GM18517 (cell line): ENCODE measurements around the gene RREB1.
"Not testable (repeated sequence)": the region's sequence is repeated elsewhere in the genome, so short reads cannot be mapped to it uniquely, and the experiment has no call there.

Experiments used
- ATAC-seq: cut with Tn5 transposase; IDR thresholded peaks from one replicate; pipeline ENCODE4 v1.9.1; 2021; ENCODE audit warnings: mild to moderate bottlenecking, moderate library complexity; ENCODE audit not compliant: unreplicated experiment

RREB1 gene

GRCh38 chr6:7260291-7261031 lies 152.7 kb downstream of the RREB1 start:
- ATAC-seq, result peak; percentile 5

GRCh38 chr6:7261032-7261841 lies 153.5 kb downstream of the RREB1 start:
- peak; percentile 54 for ATAC-seq

- ATAC-seq, result no peak
Measured at GRCh38 chr6:7261852-7262461, 154.2 kb downstream of the RREB1 start.

- no peak for ATAC-seq
Measured at GRCh38 chr6:7262746-7263518, 155.2 kb downstream of the RREB1 start.

- ATAC-seq, result not testable (repeated sequence)
Measured at GRCh38 chr6:7263519-7263805, 155.7 kb downstream of the RREB1 start.

GRCh38 chr6:7264041-7264440 lies 156.3 kb downstream of the RREB1 start:
- ATAC-seq, result no peak

- no peak for ATAC-seq
Measured at GRCh38 chr6:7264686-7265384, 157.1 kb downstream of the RREB1 start.

DNA sequence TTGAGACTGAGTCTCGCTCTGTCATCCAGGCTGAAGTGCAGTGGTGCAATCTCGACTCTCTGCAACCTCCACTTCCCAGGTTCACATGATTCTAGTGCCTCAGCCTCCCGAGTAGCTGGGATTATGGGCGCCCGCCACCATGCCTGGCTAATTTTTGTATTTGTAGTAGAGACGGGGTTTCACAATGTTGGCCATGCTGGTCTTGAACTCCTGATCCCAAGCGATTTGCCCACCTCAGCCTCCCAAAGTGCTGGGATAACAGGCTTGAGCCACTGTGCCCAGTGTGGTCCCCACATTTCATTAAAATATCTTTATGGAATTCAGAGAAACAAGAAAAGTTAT lies 157.6 kb downstream of the RREB1 start:
- ATAC-seq, result not testable (repeated sequence)

DNA sequence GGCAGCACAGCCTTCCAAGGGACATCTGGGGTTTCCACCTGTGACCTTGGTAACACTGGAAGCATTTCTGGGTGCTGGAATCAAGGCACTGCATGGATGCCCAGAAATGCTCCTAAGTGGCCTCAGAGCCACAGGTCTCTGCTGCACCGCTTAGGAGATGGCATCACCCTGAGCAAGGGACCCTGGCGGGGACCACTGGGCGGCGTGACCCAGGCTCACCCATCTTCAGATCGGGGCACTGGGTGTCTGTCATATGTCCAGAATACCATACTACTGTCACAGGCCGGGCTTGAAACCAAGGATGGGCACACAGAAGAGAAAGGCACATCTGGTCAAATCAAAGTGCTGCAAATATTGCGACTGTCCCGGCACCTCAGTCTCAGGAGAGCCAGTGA lies 159.3 kb downstream of the RREB1 start:
- no peak for ATAC-seq

DNA sequence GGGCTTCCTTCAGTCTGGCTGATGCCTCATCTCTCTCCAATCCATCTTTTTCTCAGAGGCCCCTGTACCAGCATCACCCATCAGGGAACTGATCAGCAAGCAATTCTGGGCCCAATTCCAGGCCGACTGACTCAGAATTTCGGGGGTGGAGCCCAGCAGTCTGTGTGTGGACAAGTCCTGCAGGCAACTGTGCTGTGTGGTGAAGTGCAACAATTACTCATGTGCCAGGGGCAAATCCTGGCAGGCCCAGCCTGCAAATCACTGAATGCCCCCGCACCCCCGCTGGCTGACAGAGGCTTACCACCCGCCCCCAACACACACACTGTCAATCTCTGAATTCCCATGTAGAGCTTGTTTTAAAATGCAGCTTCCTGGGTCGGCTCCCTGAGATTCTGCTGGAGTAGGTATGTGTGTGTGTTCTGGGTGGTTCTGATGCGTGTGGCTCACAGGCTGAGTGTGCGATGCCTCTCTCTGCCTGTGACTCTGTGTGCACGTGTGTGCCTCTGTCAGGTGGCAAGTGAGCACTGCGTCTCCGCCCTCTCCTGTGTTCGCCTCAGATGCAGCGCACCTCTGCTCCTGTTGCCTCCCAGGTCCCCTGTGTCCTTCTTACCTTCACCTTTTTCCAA lies 159.8 kb downstream of the RREB1 start:
- no peak for ATAC-seq

- no peak for ATAC-seq
Measured at GRCh38 chr6:7268362-7268761, 160.6 kb downstream of the RREB1 start.

DNA sequence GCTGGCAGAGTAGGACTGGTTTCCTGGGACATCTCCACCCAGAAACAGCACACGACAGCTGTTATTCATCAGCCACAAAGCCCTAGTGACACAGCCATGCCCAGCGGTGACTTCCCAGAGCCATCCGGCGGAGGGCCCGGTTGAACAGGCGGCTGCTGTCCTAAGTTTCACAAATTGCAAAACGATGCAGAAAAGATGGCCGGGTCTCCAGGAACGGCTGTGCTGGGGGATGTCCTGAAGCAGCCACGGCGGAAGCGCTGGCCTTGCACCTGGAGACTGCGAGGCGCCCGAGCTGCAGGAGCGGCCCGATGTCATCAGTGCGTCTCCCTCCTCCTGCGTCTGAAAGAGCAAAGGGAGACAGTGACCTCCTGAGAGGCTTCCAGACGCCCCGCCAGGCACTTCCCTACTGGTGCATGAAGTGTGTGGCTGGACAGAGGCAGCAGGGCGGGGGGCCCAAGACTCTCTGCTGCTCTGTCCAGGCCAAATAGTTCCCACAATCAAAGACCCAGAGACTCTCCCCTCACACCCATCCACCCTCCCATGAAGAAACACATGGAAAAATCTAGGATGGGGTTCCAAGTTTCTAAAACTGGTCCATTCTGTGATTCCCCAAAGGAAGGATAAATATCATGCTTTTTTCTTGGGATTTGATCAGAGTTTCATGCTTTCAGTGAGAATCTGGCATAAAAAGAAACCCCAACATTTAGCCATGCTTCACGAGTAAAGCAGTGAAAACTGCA lies 161.2 kb downstream of the RREB1 start:
- no peak for ATAC-seq

GRCh38 chr6:7269816-7270215 lies 162.1 kb downstream of the RREB1 start:
- ATAC-seq, result no peak

DNA sequence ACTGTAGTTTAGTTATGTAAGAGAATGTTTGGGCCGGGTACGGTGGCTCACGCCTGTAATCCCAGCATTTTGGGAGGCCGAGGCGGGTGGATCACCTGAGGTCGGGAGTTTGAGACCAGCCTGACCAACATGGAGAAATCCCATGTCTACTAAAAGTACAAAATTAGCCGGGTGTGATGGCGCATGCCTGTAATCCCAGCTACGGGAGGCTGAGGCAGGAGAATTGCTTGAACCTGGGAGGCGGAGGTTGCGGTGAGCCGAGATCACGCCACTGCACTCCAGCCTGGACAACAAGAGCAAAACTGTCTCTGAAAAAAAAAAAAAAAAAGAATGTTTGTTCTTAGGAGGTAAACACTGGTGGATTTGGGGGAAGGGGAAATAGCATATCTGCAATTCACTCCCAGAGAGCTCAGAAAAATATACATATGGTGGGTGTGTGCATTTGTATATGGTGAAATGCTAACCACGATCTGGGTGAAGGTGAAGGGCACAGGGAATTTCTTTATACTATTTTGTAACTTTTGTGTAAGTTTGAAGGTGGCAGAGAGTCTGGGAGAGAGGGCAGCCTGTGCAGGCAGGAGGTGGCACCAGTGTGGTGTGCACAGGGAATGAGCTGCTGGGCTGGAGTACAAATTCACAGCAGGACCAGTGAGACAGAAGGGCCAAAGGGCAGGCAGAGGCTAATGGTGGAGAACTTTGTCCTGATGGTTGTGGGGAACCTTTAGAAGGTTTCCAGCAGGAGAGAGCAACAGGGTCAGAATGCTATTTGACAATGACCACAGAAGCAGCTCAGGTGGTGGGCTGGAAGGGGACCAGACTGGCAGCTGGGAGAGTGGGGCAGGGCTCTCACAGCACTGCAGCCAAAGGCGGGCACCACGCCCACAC lies 162.8 kb downstream of the RREB1 start:
- no peak for ATAC-seq

- no peak for ATAC-seq
Measured at GRCh38 chr6:7271205-7271534, 163.4 kb downstream of the RREB1 start.

- ATAC-seq, result no peak
Measured at GRCh38 chr6:7273709-7274108, 165.9 kb downstream of the RREB1 start.

DNA sequence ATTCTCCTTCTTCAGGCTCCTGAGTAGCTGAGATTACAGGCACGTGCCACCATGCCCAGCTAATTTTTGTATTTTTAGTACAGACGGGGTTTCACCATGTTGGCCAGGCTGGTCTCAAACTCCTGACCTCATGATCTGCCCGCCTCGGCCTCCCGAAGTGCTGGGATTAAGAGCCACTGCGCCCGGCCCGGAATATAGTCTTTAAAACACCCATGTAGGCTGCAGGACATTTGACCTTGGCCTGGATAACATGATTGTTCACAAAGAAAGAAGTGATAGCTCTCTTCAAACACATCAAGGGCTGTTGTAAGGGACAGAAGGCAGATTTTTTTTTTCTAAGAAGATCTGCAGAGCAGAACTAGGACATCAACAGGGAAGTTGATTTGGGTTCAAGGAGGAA lies 166.8 kb downstream of the RREB1 start:
- not testable (repeated sequence) for ATAC-seq

DNA sequence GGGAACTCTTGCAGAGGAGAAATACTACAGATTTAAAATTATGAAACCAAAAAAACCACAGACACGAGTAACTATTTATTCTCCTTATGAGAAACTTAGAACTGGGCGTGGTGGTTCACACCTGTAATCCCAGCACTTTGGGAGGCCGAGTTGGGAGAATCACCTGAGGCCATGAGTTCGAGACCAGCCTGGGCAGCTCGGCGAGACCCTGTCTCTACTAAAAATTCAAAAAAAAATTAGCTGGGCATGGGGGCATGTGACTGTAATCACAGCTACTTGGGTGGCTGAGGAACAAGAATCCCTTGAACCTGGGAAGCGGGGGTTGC lies 168.4 kb downstream of the RREB1 start:
- ATAC-seq, result no peak
